Left cardiac atrium (tissue), 4 donors: Measurements from ENCODE around the gene WDR41. TPM values are rescaled to one million over a fixed set of nuclear protein-coding genes. Genes with fewer than 3 reads are reported as not detected.
A peak's percentile ranks its signal among the peaks of the same experiment; 100 is the strongest.
"Not testable (repeated sequence)": the region's sequence is repeated elsewhere in the genome, so short reads cannot be mapped to it uniquely, and the experiment has no call there.

Experiments used
- ATAC-seq, 2 donors: fragments of 200-7000 bp; cut with Tn5 transposase; one replicate each; pipeline ENCODE4 v1.9.1; 2020; ENCODE audit warnings: mild to moderate bottlenecking in 2 of 2, moderate library complexity in 2 of 2
- DNase-seq: peaks from one replicate; pipeline ENCODE4 v3.0.0-alpha.2; 2020
- intact Hi-C, 2 donors: fragments of 100-400 bp; cut with DNase I; formaldehyde crosslinking; loops; one replicate each; pipeline versions ENCODE4 v1.14.1 to v1.15.1; 2022 to 2023
- long read RNA-seq: library from polyadenylated mRNA; unstranded; transcript quantifications from one replicate; pipeline ENCODE4 v2.0.0, GENCODE V29; 2021
- total RNA-seq, 2 donors: library from RNA; stranded (reverse); fragmentation: NEBNext Ultra II Directional; extraction: Animal tissue kit (Norgen Biotek cat#: 25700); gene quantifications; one replicate each; pipeline ENCODE4 v1.2.1, GENCODE V29; 2021
- donor health status: DM: no; HTN: yes; CAD: no.
- donor health status: DM: no; HTN: yes; CAD: no; lungs with severe emphysema.
- donor health status: DM: yes; HTN: yes; CAD: no.
- donor health status: Dilated cardiomyopathy.

The WDR41 gene
- total RNA-seq = 10 to 100 TPM; 30.2 to 40.3 TPM
- long read RNA-seq, transcript WDR41-201 (13 exons, 3,958 nt) = major isoform, 23 of 42 reads
- long read RNA-seq, partial matches to known transcripts = 4 of 42 reads
- long read RNA-seq, other reads (novel, unspliced or antisense) = 13 of 42 reads

DNA sequence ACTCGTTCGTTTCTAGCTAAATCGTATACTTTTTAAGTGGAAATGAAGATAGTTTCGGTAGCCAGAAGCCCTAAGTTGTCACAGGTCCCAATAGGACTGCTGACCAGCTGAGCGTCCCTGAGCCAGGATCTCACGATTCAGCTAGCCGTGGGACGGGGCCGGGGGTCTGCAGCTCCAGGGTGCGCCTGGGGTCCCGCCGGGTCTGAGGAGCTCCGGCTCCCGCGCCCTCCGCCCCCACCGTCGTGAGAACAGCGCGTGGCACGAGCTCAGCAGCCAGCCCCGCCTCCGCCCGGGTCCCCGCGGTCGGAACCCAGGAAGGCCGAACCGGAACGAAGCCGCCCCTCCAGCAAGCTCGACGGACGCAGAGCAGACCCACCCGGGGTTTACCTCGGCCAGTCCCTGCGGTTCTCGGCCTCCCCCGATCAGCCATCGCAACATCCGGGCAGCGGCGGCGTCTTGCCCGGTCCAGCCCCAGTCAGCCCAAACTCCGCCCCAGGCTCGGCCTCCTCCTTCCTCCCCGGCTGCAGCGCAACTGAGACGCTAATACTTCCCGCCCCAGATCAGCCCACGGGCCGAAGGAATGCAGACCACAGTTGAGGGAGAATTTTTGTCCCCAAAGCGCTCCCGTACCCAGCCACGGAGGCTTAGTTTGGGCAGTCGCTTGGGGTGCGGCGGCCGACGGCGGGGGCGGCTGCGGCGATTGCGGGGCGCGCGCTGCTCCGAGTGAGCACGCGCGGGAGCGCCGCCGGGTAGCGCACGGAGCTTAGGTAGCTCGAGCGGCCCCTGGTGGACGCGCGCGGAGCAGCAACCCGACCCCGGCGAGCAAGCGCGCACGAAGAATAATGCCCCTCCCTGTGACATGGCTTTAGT, at the start of gene WDR41:
WDR41 (minus strand) TSS at position 534 of the 870 bp plus-strand sequence; CDS start at position 438, 96 bp downstream.
- DNase-seq (peak; percentile 93), ATAC-seq (peak; percentile 97 to 98)
- intact Hi-C loops = loop anchor here in 1 of 2 donors (5.0 kb wide), 2 partner anchors 350 to 415 kb away; no protein-coding TSS in a partner anchor

GRCh38 chr5:77531297-77531696, 39.2 kb upstream of the WDR41 start:
- no peak for DNase-seq
- intact Hi-C loops = no loop called here
- ATAC-seq = no peak

DNA sequence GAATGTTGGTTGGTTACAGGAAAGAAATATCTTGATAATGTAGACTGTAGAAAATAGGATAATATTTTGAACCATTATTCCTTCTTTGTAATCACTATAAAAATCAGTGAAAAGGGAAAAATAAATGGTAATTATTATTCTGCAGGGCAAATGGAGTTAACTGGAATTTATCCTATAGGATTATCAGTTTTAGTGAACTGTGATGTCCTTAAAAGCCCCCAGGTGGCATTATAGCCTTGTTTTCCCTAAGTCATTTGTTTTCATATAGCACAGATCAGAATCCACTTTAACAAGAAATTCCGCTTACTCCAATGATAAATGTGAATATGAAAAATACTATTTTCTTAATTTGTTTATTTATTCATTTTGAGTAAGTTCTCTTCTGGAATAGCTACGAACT, 26.2 kb upstream of the WDR41 start:
- no peak for ATAC-seq
- DNase-seq = no peak
- intact Hi-C loops = no loop called here

GRCh38 chr5:77514457-77514856, 22.3 kb upstream of the WDR41 start:
- DNase-seq (no peak), ATAC-seq (no peak)
- intact Hi-C loops = no loop called here

GRCh38 chr5:77513321-77513720, 21.2 kb upstream of the WDR41 start:
- DNase-seq (no peak), ATAC-seq (no peak)
- intact Hi-C loops = no loop called here

DNA sequence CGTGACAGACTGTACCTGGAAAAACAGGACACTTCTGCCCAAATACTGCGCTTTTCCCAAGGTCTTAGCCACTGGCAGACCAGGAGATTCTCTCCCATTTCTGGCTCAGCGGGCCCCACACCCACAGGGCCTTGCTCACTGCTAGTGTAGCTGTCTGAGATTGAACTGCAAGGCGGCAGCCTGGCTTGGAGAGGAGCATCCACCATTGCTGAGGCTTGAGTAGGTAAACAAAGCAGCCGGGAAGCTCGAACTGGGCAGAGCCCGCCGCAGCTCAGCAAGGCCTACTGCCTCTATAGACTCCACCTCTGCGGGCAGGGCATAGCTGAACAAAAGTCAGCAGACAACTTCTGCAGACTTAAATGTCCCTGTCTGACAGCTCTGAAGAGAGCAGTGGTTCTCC, 9.0 kb upstream of the WDR41 start:
- intact Hi-C loops, ATAC-seq, DNase-seq: not testable (repeated sequence)

DNA sequence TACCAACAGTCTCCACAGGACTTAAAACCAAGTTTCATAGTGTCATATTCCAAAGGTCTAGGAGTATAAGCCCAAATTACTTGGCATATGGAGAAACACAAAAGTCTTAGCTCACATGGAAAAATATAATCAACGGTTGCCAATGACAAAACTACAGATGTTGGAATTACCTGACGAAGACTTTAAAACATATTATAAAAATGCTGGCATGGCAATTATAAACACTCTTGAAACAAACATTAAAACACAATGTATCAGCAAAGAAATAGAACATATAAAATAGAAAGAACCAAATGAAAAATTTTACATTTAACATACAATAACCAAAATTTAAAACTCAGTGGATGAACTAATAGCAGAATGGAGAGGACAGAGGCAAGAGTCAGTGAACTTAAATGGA, 7.9 kb upstream of the WDR41 start:
- no peak for ATAC-seq
- no peak for DNase-seq
- intact Hi-C loops = no loop called here

DNA sequence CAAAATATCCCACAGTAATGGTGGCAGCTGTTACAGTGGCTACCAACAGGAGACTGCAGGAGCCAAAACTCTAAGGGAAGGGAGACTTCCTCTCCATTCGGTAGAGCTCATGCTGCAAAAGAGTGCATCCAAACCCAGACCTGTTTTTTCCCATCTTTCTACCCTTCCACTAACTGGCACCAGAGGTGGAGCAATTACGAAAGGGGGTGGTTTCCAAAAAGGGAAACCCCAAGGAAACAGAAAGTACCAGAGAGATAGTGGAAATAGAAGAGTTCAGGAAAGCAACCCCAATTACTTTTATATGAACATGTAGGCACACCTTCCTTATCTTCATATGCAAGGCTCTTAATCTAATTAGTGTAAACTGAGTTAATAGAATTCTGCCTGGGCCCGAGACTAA, 7.3 kb upstream of the WDR41 start:
- no peak for DNase-seq
- ATAC-seq = no peak
- intact Hi-C loops = no loop called here

DNA sequence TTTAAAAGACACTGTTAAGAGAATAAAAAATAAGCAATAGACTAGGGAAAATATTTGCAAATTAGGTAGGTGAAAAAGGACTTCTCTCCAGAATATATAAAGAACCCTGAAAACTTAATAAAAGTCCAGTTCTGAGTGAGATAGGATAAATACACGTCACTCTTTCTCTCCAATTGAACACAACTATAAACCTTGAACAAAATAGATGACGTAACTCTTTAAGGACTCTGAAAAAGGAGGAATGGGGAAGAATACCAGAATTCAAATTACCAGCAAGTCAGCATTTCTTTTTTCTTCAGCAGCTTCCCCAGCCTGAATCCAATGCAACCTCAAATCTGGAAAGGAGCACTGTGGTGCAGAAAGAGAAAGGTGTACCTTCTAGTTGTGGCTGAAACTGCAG, 6.8 kb upstream of the WDR41 start:
- no peak for ATAC-seq
- no peak for DNase-seq
- intact Hi-C loops = no loop called here

- intact Hi-C loops = loop anchor here in 1 of 2 donors (5.0 kb wide), 2 partner anchors 353 to 418 kb away; no protein-coding TSS in a partner anchor
- no peak for ATAC-seq
- no peak for DNase-seq
These were observed 2.8 kb upstream of the WDR41 start for GRCh38 chr5:77494935-77495334.

- ATAC-seq (no peak), DNase-seq (no peak)
- intact Hi-C loops = loop anchor here in 1 of 2 donors (5.0 kb wide), 2 partner anchors 350 to 415 kb away; no protein-coding TSS in a partner anchor
These were observed 511 bp upstream of the WDR41 start for GRCh38 chr5:77492653-77493000.

GRCh38 chr5:77490741-77491344, 1.3 kb downstream of the WDR41 start:
- not testable (repeated sequence) for ATAC-seq
- peak; percentile 19 for DNase-seq
- intact Hi-C loops = loop anchor here in 1 of 2 donors (5.0 kb wide), 2 partner anchors 349 to 414 kb away; no protein-coding TSS in a partner anchor

GRCh38 chr5:77486344-77486962, 5.7 kb downstream of the WDR41 start:
- ATAC-seq (no peak), DNase-seq (no peak)
- intact Hi-C loops = no loop called here

DNA sequence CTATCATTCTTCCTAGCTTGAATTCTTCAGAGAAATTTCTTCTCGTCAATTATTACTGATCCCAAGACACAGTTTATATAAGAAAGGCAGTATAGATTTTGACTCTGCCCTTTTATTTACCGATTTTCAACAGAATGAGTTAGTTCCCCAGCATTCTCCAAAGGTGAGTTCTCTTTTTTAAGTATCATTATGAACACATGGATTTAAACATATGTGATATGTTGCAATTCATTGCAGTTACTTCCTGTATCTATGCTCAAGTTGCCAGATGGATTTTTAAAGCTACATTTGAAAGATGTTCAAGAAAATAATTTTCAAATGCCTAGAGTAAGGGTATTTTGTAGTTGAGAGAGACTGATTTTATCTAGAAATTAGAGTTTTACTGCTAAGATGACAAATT, 8.4 kb downstream of the WDR41 start:
- ATAC-seq (no peak), DNase-seq (no peak)

DNA sequence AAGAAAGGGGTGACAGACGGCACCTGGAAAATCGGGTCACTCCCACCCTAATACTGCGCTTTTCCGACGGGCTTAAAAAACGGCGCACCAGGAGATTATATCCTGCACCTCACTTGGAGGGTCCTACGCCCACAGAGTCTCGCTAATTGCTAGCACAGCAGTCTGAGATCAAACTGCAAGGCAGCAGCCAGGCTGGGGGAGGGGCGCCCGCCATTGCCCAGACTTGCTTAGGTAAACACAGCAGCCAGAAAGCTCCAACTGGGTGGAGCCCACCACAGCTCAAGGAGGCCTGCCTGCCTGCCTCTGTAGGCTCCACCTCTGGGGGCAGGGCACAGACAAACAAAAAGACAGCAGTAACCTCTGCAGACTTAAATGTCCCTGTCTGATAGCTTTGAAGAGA, 17.1 kb downstream of the WDR41 start:
- DNase-seq, intact Hi-C loops, ATAC-seq: not testable (repeated sequence)

More for the DNA sequence above, 8.4 kb downstream of the WDR41 start:
- intact Hi-C loops = no loop called here

GRCh38 chr5:77468875-77469274, 23.2 kb downstream of the WDR41 start:
- DNase-seq, ATAC-seq, intact Hi-C loops: not testable (repeated sequence)

GRCh38 chr5:77463905-77464304, 28.2 kb downstream of the WDR41 start:
- intact Hi-C loops = no loop called here
- ATAC-seq (no peak), DNase-seq (no peak)

GRCh38 chr5:77461287-77461686, 30.8 kb downstream of the WDR41 start:
- ATAC-seq (no peak), DNase-seq (no peak)
- intact Hi-C loops = no loop called here

GRCh38 chr5:77454123-77454522, 38.0 kb downstream of the WDR41 start:
- intact Hi-C loops = no loop called here
- ATAC-seq (no peak), DNase-seq (no peak)

GRCh38 chr5:77452351-77452750, 39.8 kb downstream of the WDR41 start:
- intact Hi-C loops = no loop called here
- DNase-seq = no peak
- no peak for ATAC-seq
